H1 (cell line): ENCODE measurements around the gene SPAG16.

ENCODE experiments used
- GTF2F1 ChIP-seq: IDR thresholded peaks from 2 replicates; pipeline ENCODE4 v1.6.1; 2012; ENCODE audit warnings: low read depth, low read length, improper control_type of control experiment, borderline replicate concordance
- POLR2A ChIP-seq, 2 experiments: IDR thresholded peaks; 1 replicate in 1 of 2; 2 replicates in 1 of 2; pipeline ENCODE4 v1.6.1; 2011; ENCODE audit warnings: low read depth in 2 of 2, low read length in 2 of 2, mild to moderate bottlenecking in 2 of 2; ENCODE audit errors: control extremely low read depth in 1 of 2
- POLR2AphosphoS5 ChIP-seq: IDR thresholded peaks from 2 replicates; pipeline ENCODE4 v1.6.1; 2011; ENCODE audit warnings: low read depth, low read length
- YY1 ChIP-seq: IDR thresholded peaks from 2 replicates; pipeline ENCODE4 v1.6.1; 2011; ENCODE audit warnings: low read depth, mild to moderate bottlenecking, low read length
- TF ChIP-seq, protein P1 (sequence below), 3 experiments: IDR thresholded peaks; 1 replicate in 2 of 3; 2 replicates in 1 of 3; pipeline versions ENCODE4 v1.5.1 to v1.6.1; 2011; ENCODE audit warnings: low read length in 3 of 3, mild to moderate bottlenecking in 3 of 3, inconsistent platforms in 2 of 3, low read depth in 1 of 3, moderate library complexity in 1 of 3; ENCODE audit not compliant: insufficient read depth in 1 of 3; ENCODE audit errors: control extremely low read depth in 1 of 3

DNA sequence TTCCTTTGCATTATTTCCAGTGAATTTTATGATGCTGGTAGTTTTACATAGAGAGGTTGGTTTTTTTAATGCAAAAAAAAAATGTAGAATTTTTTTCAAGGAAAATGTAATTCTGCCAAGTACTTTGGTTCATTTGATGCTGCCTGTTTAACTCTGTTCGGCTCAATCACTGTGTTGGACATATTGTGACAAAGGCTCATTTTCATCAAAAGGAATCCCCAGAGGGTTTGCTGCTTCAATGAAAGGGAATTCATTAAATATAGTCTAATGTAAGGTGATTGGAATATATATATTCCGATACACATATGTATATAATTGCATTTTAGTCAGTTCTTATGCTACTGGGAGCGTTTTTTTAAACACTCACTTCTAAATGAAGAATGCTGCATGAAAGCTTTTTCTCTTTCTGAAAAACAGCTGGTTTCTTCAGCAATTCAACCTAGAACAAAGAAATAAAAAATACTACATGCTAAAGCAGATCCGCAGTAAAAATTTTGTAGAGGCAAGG lies 812.0 kb downstream of the SPAG16 start:
- TF ChIP-seq POLR2AphosphoS5, result no peak
- TF ChIP-seq, protein P1, sequence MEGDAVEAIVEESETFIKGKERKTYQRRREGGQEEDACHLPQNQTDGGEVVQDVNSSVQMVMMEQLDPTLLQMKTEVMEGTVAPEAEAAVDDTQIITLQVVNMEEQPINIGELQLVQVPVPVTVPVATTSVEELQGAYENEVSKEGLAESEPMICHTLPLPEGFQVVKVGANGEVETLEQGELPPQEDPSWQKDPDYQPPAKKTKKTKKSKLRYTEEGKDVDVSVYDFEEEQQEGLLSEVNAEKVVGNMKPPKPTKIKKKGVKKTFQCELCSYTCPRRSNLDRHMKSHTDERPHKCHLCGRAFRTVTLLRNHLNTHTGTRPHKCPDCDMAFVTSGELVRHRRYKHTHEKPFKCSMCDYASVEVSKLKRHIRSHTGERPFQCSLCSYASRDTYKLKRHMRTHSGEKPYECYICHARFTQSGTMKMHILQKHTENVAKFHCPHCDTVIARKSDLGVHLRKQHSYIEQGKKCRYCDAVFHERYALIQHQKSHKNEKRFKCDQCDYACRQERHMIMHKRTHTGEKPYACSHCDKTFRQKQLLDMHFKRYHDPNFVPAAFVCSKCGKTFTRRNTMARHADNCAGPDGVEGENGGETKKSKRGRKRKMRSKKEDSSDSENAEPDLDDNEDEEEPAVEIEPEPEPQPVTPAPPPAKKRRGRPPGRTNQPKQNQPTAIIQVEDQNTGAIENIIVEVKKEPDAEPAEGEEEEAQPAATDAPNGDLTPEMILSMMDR (IDR thresholded peaks at IDR 0.05; ENCODE audit: control extremely low read depth in 1 of 3, insufficient read depth in 1 of 3, low read depth in 1 of 3, low read length in 3 of 3), result no peak
- no peak for TF ChIP-seq POLR2A (IDR thresholded peaks at IDR 0.05; ENCODE audit: control extremely low read depth in 1 of 2, low read depth in 2 of 2, low read length in 2 of 2)
- no peak for TF ChIP-seq GTF2F1
- TF ChIP-seq YY1, result no peak
